Psoas muscle (tissue), 8 donors: Measurements from ENCODE around the gene EPB41L2. TPM values are rescaled to one million over a fixed set of nuclear protein-coding genes. Genes with fewer than 3 reads are reported as not detected.
A peak's percentile ranks its signal among the peaks of the same experiment; 100 is the strongest.

Source experiments
- ATAC-seq, 4 donors: fragments of 200-7000 bp; cut with Tn5 transposase; one replicate each; pipeline ENCODE4 v1.9.1; 2020; ENCODE audit warnings: moderate library complexity in 3 of 4, mild to moderate bottlenecking in 2 of 4
- DNase-seq, 2 donors: peaks; one replicate each; pipeline ENCODE4 v3.0.0-alpha.2; 2020
- H3K27ac ChIP-seq: fragments of 200-600 bp; one replicate; pipeline ENCODE4 v1.8.0; 2022
- H3K27me3 ChIP-seq, 3 donors: fragments of 200-600 bp in 1 of 3; one replicate each; pipeline versions ENCODE4 v1.6.1 to v1.8.0; 2013 to 2022; ENCODE audit warnings: low read length in 2 of 3, mild to moderate bottlenecking in 2 of 3, moderate library complexity in 1 of 3; ENCODE audit not compliant: insufficient read depth in 3 of 3
- H3K36me3 ChIP-seq, 2 donors: fragments of 200-600 bp in 1 of 2; one replicate each; pipeline versions ENCODE4 v1.6.1 to v1.8.0; 2013 to 2022; ENCODE audit warnings: low read depth in 1 of 2, mild to moderate bottlenecking in 1 of 2, moderate library complexity in 1 of 2; ENCODE audit not compliant: insufficient read depth in 1 of 2
- H3K4me1 ChIP-seq: fragments of 200-600 bp; one replicate; pipeline ENCODE4 v1.8.0; 2022
- H3K4me3 ChIP-seq: fragments of 200-600 bp; one replicate; pipeline ENCODE4 v1.8.0; 2022; ENCODE audit warnings: mild to moderate bottlenecking
- H3K9me3 ChIP-seq: fragments of 200-600 bp; one replicate; pipeline ENCODE4 v1.8.0; 2022
- CTCF ChIP-seq: fragments of 200-600 bp; IDR thresholded peaks from one replicate; pipeline ENCODE4 v1.8.0; 2022; ENCODE audit warnings: antibody characterized with exemption
- WGBS, 3 donors: extraction: QIAGEN DNeasy Blood & Tissue Kit; methylation state at CpG; one replicate each; pipeline versions ENCODE4 v1.1.6 to v1.1.7; 2013; 5-methylcytosine and 5-hydroxymethylcytosine counted together
- intact Hi-C, 2 donors: fragments of 100-400 bp; cut with DNase I; formaldehyde crosslinking; loops; one replicate each; pipeline versions ENCODE4 v1.11.0 to v1.14.2; 2022
- polyA plus RNA-seq, 3 donors: library from polyadenylated mRNA; stranded (reverse); fragments of 200-250 nt; gene quantifications; one replicate each; pipeline ENCODE4 v1.2.3, GENCODE V29; 2013
- total RNA-seq, 4 donors: library from RNA; stranded (reverse); fragmentation: NEBNext Ultra II Directional in 2 of 4; extraction: Animal tissue kit (Norgen Biotek cat#: 25700) in 2 of 4; gene quantifications; one replicate each; pipeline versions ENCODE4 v1.2.1 to v1.2.4, GENCODE V29; 2021 to 2023
- donor health status: healthy with polysubstance abuse.
- donor health status: DM: no; HTN: no; CAD: no; lungs with moderate emphysema.
- donor health status: Bipolar disorder and iron deficiency.
- donor health status: healthy.
- donor health status: DM: yes; HTN: yes; CAD: no.
- donor health status: DM: no; HTN: no; CAD: no.
- donor health status: DM: no; HTN: no; CAD: no.
- donor health status: DM: yes; HTN: yes; CAD: no.

EPB41L2 gene
- total and polyA plus RNA-seq, 7 donors = 8.5 to 75.7 (median 22.7) TPM

DNA sequence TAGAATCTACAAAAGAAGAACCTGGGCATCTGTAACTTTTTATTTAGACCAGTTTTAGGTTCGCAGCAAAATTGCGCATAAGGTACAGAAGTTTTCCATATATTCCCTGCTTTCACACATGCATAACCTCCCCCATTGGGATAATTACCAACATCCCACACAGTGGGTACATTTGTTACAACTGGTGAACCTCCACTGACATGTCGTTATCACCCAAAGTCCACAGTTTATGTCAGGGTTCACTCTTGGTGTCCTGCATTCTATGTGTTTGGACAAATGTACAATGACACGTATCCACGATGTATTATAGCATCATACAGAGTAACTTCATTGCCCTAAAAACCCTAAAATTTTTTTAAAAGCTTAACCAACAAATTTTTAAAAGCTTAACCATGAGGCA lies 126.1 kb downstream of the EPB41L2 start:
- no peak overlapping the region for H3K4me3 ChIP-seq
- H3K4me1 ChIP-seq = peaks cover 25% of the 10 kb centered on the region
- no peaks in the 10 kb centered on the region for H3K9me3 ChIP-seq
- 98 to 99% (median 98%) methylated on average over 5 of the region's 5 CpGs for WGBS, 3 donors
- no peak for DNase-seq
- ATAC-seq = no peak
- intact Hi-C loops = no loop called here
- no peaks in the 10 kb centered on the region for H3K36me3 ChIP-seq
- H3K27me3 ChIP-seq = no peaks in the 10 kb centered on the region
- no peak overlapping the region for H3K27ac ChIP-seq
- TF ChIP-seq CTCF = no peak

GRCh38 chr6:130935978-130936377 lies 127.1 kb downstream of the EPB41L2 start:
- Histone ChIP-seq H3K36me3 (no peaks in the 10 kb centered on the region), H3K27me3 (no peaks in the 10 kb centered on the region), H3K4me3 (no peak overlapping the region), H3K4me1 (peaks cover 25% of the 10 kb centered on the region), H3K9me3 (no peaks in the 10 kb centered on the region), H3K27ac (no peak overlapping the region)
- intact Hi-C loops = no loop called here
- TF ChIP-seq CTCF = no peak
- ATAC-seq (no peak), DNase-seq (no peak)

- Histone ChIP-seq H3K4me1 (peaks cover 25% of the 10 kb centered on the region), H3K27me3 (no peaks in the 10 kb centered on the region), H3K27ac (no peak overlapping the region), H3K4me3 (no peak overlapping the region), H3K9me3 (no peaks in the 10 kb centered on the region), H3K36me3 (no peaks in the 10 kb centered on the region)
- no peak for TF ChIP-seq CTCF
- intact Hi-C loops = no loop called here
- ATAC-seq (peak in 1 of 4 donors; percentile 58), DNase-seq (no peak)
- WGBS, 3 donors = 44 to 56% (median 45%) methylated on average over 4 of the region's 4 CpGs
These were observed 128.0 kb downstream of the EPB41L2 start for GRCh38 chr6:130934848-130935585.

GRCh38 chr6:130933712-130934200 lies 129.3 kb downstream of the EPB41L2 start:
- H3K27ac ChIP-seq = no peak overlapping the region
- DNase-seq = no peak
- H3K9me3 ChIP-seq = no peaks in the 10 kb centered on the region
- whole genome bisulfite sequencing, 3 donors = 20 to 29% (median 23%) methylated on average over 6 of the region's 6 CpGs
- no peak overlapping the region for H3K4me3 ChIP-seq
- intact Hi-C loops = no loop called here
- H3K27me3 ChIP-seq = no peaks in the 10 kb centered on the region
- peaks cover 30% of the 10 kb centered on the region for H3K4me1 ChIP-seq
- TF ChIP-seq CTCF = no peak
- no peaks in the 10 kb centered on the region for H3K36me3 ChIP-seq
- peak; percentile 34 to 59 (median 38) for ATAC-seq

GRCh38 chr6:130932921-130933320 lies 130.1 kb downstream of the EPB41L2 start:
- intact Hi-C loops = no loop called here
- ATAC-seq (no peak), DNase-seq (no peak)
- Histone ChIP-seq H3K27ac (no peak overlapping the region), H3K4me1 (peaks cover 36% of the 10 kb centered on the region), H3K27me3 (no peaks in the 10 kb centered on the region), H3K36me3 (no peaks in the 10 kb centered on the region), H3K9me3 (no peaks in the 10 kb centered on the region), H3K4me3 (no peak overlapping the region)
- TF ChIP-seq CTCF = no peak
- WGBS, 3 donors = 58 to 77% (median 59%) methylated on average over 2 of the region's 2 CpGs
